Nephron progenitor cell (in vitro differentiated cells): ENCODE measurements around the gene TMEM176A.
A peak's percentile ranks its signal among the peaks of the same experiment; 100 is the strongest.

ENCODE experiments used
- DNase-seq: peaks from one replicate; pipeline ENCODE4 v3.0.0; 2021
- H3K27ac Mint-ChIP-seq: 2 replicates; pipeline ENCODE4 v1.8.0; 2021; ENCODE audit warnings: mild to moderate bottlenecking, moderate library complexity, mixed read lengths
- H3K27me3 Mint-ChIP-seq: 2 replicates; pipeline ENCODE4 v1.8.0; 2021; ENCODE audit warnings: mild to moderate bottlenecking, low read depth, mixed read lengths; ENCODE audit not compliant: poor library complexity
- H3K36me3 Mint-ChIP-seq: 2 replicates; pipeline ENCODE4 v1.8.0; 2021; ENCODE audit warnings: low read depth, mixed read lengths
- H3K4me1 Mint-ChIP-seq: 2 replicates; pipeline ENCODE4 v1.8.0; 2021; ENCODE audit warnings: mixed read lengths
- H3K4me3 Mint-ChIP-seq: 2 replicates; pipeline ENCODE4 v1.8.0; 2021; ENCODE audit warnings: mild to moderate bottlenecking, moderate library complexity, mixed read lengths
- H3K9me3 Mint-ChIP-seq: 2 replicates; pipeline ENCODE4 v1.8.0; 2021; ENCODE audit warnings: mild to moderate bottlenecking, moderate library complexity, mixed read lengths
- TF ChIP-seq, protein P1 (sequence below): fragments of 200-600 bp; sonication (generic); IDR thresholded peaks from 2 replicates; pipeline ENCODE4 v1.5.0; 2021; ENCODE audit warnings: antibody characterized with exemption

Gene TMEM176A

DNA sequence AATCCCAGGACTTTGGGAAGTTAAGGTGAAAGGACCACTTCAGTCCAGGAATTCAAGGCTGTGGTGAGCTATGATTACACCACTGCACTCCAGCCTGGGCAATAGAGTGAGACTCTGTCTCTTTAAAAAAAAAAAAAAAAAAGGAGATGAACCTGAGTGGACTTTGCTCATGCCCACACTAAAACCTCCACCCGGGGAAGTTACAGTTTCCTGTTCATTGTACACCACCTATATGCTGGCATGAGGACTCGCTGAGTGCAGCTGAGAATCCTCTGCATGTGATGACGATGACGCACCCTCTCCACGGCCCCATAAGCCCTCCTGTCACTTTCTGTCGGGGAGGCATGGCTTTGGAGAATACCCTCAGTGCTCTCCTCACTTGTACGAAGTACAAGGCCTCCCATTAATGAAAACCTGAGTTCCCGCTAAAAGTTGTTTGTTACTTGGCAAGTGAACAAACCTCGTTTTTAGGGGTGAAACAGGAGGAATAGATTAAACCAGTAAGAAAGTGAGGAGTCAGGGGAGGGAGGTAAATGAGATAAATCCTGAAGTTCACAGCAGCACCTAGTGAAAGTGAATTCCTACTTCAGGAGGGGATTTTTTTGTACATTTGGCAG is 16.3 kb upstream of the TMEM176A start:
- Mint-ChIP-seq H3K36me3 (no peaks in the 10 kb centered on the region), H3K27ac (peak overlapping the region; percentile 18)

DNA sequence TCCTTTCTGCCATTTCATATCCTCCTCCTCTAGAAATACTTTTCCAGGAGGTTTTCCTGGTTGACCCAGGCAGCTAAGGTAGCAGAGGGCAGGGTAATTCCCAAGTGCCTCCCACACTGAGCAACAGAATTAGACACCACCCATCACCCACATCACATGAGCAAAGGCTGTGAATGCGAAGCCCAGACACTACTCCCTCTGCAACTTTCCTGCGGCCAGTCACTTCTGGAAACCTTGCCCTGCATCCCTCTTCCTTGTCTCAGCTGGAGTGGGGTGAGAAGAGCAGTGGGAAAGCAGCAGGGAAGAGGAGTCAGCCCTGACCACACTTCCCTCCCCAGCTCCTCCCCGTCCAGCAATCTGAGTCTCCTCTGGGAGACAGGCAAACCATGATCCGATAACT is 15.6 kb upstream of the TMEM176A start:
- no peak for DNase-seq
- Mint-ChIP-seq H3K4me3 (no peak overlapping the region), H3K9me3 (no peaks in the 10 kb centered on the region), H3K27me3 (peaks cover 9% of the 10 kb centered on the region), H3K4me1 (peaks cover 47% of the 10 kb centered on the region), H3K27ac (peak overlapping the region; percentile 64), H3K36me3 (no peaks in the 10 kb centered on the region)
- TF ChIP-seq, protein P1, sequence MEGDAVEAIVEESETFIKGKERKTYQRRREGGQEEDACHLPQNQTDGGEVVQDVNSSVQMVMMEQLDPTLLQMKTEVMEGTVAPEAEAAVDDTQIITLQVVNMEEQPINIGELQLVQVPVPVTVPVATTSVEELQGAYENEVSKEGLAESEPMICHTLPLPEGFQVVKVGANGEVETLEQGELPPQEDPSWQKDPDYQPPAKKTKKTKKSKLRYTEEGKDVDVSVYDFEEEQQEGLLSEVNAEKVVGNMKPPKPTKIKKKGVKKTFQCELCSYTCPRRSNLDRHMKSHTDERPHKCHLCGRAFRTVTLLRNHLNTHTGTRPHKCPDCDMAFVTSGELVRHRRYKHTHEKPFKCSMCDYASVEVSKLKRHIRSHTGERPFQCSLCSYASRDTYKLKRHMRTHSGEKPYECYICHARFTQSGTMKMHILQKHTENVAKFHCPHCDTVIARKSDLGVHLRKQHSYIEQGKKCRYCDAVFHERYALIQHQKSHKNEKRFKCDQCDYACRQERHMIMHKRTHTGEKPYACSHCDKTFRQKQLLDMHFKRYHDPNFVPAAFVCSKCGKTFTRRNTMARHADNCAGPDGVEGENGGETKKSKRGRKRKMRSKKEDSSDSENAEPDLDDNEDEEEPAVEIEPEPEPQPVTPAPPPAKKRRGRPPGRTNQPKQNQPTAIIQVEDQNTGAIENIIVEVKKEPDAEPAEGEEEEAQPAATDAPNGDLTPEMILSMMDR: no peak

More for the DNA sequence above, 16.3 kb upstream of the TMEM176A start:
- DNase-seq: no peak
- Mint-ChIP-seq H3K4me1 (peaks cover 45% of the 10 kb centered on the region), H3K27me3 (peaks cover 9% of the 10 kb centered on the region), H3K4me3 (no peak overlapping the region), H3K9me3 (no peaks in the 10 kb centered on the region)
- TF ChIP-seq, protein P1: no peak

DNA sequence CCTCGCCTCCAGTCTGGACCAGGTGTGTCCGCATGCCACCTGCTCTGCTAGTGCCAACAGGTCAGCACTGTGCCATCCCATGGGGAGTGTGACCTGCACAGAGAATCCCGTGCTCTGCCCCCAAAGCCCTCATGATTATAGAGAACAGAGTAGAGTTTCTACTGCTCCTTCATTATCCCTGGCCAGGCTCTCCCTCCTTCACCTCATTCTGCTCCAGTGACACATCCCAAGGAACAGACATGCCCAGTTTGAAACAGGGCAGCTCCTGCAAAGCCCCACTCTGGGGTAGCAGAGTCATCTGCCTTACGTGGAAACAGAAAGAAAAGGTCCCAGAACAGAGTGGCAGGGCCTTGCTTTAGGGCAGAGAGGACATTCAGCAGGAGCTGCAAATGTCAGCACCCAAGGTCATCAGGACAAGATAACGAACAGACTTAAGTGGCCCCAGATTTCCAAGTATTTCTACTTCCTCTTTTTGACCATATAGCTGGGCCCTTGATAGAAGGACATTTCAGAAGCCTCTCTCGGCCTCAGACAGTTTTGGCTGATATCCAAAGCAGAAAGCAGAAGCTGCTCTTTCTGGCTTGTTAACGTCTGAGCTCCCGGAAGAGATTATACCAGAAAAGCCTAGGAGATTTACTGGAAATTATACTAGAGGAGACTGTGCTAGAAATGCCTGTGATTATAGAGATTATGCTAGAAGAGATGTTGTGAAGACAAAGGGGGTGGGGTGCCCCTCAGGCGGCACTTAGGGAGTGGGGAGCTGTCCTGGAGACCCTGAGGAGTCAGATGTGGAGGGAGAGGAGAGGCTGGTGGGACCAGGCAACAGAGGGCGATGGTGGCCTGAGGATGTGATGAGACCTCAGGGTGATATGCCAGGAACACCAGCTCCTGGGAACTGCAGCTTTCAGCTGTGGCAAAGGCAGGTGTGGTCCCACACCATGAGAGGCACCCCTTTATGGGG is 13.0 kb upstream of the TMEM176A start:
- Mint-ChIP-seq H3K4me3 (no peak overlapping the region), H3K27ac (peak overlapping the region; percentile 12), H3K36me3 (no peaks in the 10 kb centered on the region), H3K4me1 (peaks cover 38% of the 10 kb centered on the region), H3K9me3 (no peaks in the 10 kb centered on the region), H3K27me3 (peaks cover 15% of the 10 kb centered on the region)
- TF ChIP-seq, protein P1: no peak
- no peak for DNase-seq

DNA sequence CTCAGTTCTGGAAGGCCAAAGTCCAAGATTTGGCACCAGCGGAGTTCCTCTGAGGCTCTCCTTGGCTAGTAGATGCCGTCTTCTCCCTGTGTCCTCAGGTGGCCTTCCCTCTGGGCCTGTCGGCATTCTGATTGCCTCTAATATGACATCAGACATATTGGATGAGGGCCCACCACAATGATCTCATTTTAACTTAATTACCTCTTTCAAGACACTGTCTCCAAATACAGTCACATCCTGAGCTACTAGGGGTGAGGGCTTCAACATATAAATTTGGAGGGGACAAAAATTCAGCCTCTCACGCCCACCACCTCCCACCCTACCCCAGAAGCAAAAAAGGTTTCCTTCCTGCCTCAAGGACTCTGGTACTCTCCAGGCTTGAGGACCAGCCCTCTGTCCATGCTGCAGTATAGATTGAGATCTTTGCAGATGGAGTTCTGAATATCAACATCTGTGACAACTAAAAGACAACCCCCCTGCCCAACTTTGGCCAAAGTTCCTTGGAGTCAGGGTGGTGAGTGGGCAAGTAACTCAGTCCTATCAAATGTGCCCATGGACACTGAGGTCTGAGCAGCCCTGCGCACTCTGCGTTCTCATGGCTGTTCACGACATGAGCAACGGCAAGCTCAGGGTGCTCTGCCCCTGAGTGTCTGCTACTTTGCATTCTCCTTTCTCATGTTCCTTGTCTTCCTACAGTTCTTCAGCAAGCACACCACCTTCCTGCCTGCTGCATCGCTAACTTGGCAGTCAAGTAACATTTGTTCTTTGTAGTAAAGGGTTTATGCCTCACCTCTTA is 11.9 kb upstream of the TMEM176A start:
- H3K27me3 Mint-ChIP-seq: peaks cover 15% of the 10 kb centered on the region

DNA sequence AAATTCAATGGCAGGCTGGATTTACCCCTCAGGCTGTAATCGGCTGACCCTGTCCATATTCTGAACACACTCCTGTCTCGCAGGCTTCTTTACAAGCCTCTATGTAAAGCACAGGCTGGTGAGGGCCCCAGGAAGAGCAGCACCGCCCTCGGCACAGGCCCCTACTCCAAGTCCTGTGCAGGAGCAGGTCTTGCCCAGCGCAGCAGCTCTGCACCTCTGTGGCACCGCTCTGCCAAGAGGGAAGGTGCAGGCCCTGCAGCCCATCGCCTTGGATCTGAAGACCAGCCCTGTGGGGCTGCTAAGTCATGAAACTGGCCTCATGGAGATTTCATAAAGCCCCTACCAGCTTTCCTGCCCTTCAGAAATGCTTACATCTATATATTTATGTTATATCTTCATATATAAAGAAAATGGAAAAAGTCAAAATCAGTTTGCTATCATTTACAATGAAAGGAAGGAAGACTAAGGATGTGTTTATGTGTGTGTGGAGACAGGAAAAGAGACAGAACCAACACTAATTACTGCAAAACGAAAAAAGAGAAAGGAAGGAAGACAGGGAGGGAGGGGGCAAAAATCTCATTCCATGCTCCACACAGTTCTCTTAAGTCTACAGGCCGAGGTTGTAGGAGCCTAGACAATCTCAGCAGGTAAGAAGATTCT is 10.0 kb upstream of the TMEM176A start:
- Mint-ChIP-seq H3K27ac (no peak overlapping the region), H3K4me1 (peaks cover 20% of the 10 kb centered on the region), H3K4me3 (no peak overlapping the region), H3K27me3 (peaks cover 13% of the 10 kb centered on the region), H3K9me3 (no peaks in the 10 kb centered on the region), H3K36me3 (no peaks in the 10 kb centered on the region)
- TF ChIP-seq, protein P1: no peak
- DNase-seq: no peak

More for the DNA sequence above, 11.9 kb upstream of the TMEM176A start:
- no peak for DNase-seq
- H3K9me3 Mint-ChIP-seq: no peaks in the 10 kb centered on the region
- TF ChIP-seq, protein P1: no peak
- no peak overlapping the region for H3K4me3 Mint-ChIP-seq
- no peaks in the 10 kb centered on the region for H3K36me3 Mint-ChIP-seq
- peaks cover 38% of the 10 kb centered on the region for H3K4me1 Mint-ChIP-seq
- no peak overlapping the region for H3K27ac Mint-ChIP-seq
